ENCODE data around the gene NRG3. TPM values are rescaled to one million over a fixed set of nuclear protein-coding genes. Genes with fewer than 3 reads are reported as not detected.
A peak's percentile ranks its signal among the peaks of the same experiment; 100 is the strongest.

The NRG3 gene
- total and polyA plus RNA-seq, 2 of the 4 experiments (the other 2 are of a cell fraction): not detected

DNA sequence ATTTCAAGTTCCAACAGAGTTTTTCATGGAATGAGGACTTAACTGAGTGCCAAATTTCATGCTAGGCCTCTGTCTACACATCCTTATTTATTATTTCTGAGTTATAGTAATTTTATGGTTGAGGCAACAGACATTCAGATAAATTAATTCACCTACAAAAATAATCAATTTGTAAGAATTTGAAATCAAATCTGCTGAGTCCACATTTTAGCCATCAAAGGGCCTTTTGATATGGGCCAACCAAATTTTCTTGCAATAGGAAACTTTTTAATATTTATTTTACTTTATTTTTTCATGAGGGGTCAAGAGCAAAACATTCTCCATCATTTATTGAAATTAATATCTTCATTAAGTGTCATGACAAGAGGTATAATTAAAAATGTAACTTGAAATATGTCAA lies 875.5 kb downstream of the NRG3 start:
- Histone ChIP-seq H3K4me2 (ENCODE audit: low read depth, low read length) (no peak overlapping the region), H3K14ac (replicated peaks; ENCODE audit: low read depth, low read length) (no peak overlapping the region), H3K4me1 (ENCODE audit: control insufficient read depth, insufficient read depth, low read length) (no peaks in the 10 kb centered on the region), H3K27me3 (ENCODE audit: control insufficient read depth, insufficient read depth, low read length) (no peaks in the 10 kb centered on the region), H4K20me1 (ENCODE audit: insufficient read depth, low read length) (no peaks in the 10 kb centered on the region), H3K79me1 (ENCODE audit: low read depth in 1 of 2, low read length in 2 of 2) (no peaks in the 10 kb centered on the region), H3K56ac (ENCODE audit: extremely low read depth, insufficient read depth, low read length) (no peak overlapping the region), H3K9ac (ENCODE audit: low read depth, low read length) (no peak overlapping the region), H2AK9ac (replicated peaks; ENCODE audit: low read depth, low read length, poor library complexity) (no peak overlapping the region), H4K8ac (ENCODE audit: low read depth in 2 of 2, low read length in 2 of 2) (no peak overlapping the region), H3K4ac (ENCODE audit: low read depth, low read length) (no peak overlapping the region), H3K18ac (ENCODE audit: low read depth, low read length) (no peak overlapping the region), H2BK5ac (ENCODE audit: low read depth, low read length, poor library complexity, severe bottlenecking) (no peak overlapping the region), H2BK120ac (ENCODE audit: low read depth, low read length) (no peak overlapping the region), H3K27ac (ENCODE audit: insufficient read depth, low read length) (no peak overlapping the region), H2BK20ac (ENCODE audit: low read depth, low read length) (no peak overlapping the region), H2BK15ac (ENCODE audit: low read depth, low read length) (no peak overlapping the region), H4K5ac (ENCODE audit: low read depth, low read length) (no peak overlapping the region), H2AFZ (replicated peaks; ENCODE audit: low read length, poor library complexity) (no peak overlapping the region), H3K23ac (ENCODE audit: low read depth, low read length) (no peak overlapping the region), H3K9me1 (ENCODE audit: insufficient read depth, low read length) (no peaks in the 10 kb centered on the region), H2AK5ac (ENCODE audit: low read depth, low read length) (no peak overlapping the region), H4K91ac (ENCODE audit: insufficient read depth, low read depth, low read length) (no peak overlapping the region), H3K36me3 (ENCODE audit: control insufficient read depth, insufficient read depth, low read length) (no peaks in the 10 kb centered on the region), H3K9me3 (ENCODE audit: control insufficient read depth, insufficient read depth, low read length) (peaks cover 4% of the 10 kb centered on the region), H3K4me3 (ENCODE audit: insufficient read depth, low read depth, low read length) (no peak overlapping the region)
- TF ChIP-seq MAFK (IDR thresholded peaks at IDR 0.05; ENCODE audit: low read depth, low read length) (peak; percentile 74), RCOR1 (IDR thresholded peaks at IDR 0.05; ENCODE audit: insufficient replicate concordance, low read length) (no peak), SMC3 (IDR thresholded peaks at IDR 0.05; ENCODE audit: low read depth, low read length) (no peak)
- ATAC-seq (ENCODE audit: low read depth) (no peak), DNase-seq (no peak)
- ChIA-PET POLR2A (ENCODE audit: unreplicated experiment) (no interaction called here), CTCF (no interaction called here)
- intact Hi-C loops (cut with micrococcal nuclease): no loop called here
- in situ Hi-C loops (cut with MboI; ENCODE audit: low sequenced_read_pairs): no loop called here
- no TSS peak for BruUV-seq (replicated peaks)
- dilution Hi-C loops (cut with HindIII; ENCODE audit: low sequenced_read_pairs, unreplicated experiment): no loop called here

Data from IMR-90 (cell line).